ENCODE results near the gene C22orf42. TPM values are rescaled to one million over a fixed set of nuclear protein-coding genes. Genes with fewer than 3 reads are reported as not detected.
"Not testable (repeated sequence)": the region's sequence is repeated elsewhere in the genome, so short reads cannot be mapped to it uniquely, and the experiment has no call there.

The C22orf42 gene
- total and polyA plus RNA-seq, 8 donors: 0.31 to 9.2 (median 0.90) TPM; not detected in 2

GRCh38 chr22:32193346-32193745, 34.2 kb upstream of the C22orf42 start:
- 61 to 86% methylated on average over 9 of the region's 9 CpGs for WGBS, 2 donors
- H3K27ac ChIP-seq; DNase-seq; H3K4me3 ChIP-seq; H3K27me3 ChIP-seq; H3K4me1 ChIP-seq; H3K9me3 ChIP-seq; H3K36me3 ChIP-seq; ATAC-seq; intact Hi-C loops (cut with DNase I); FAIRE-seq: not testable (repeated sequence)

GRCh38 chr22:32191021-32191420, 31.9 kb upstream of the C22orf42 start:
- FAIRE-seq; H3K4me1 ChIP-seq; H3K27me3 ChIP-seq; DNase-seq; H3K27ac ChIP-seq; H3K36me3 ChIP-seq; H3K4me3 ChIP-seq; H3K9me3 ChIP-seq; intact Hi-C loops (cut with DNase I); ATAC-seq: not testable (repeated sequence)
- WGBS, 2 donors: 72 to 84% methylated on average over 15 of the region's 15 CpGs

GRCh38 chr22:32185821-32186220, 26.7 kb upstream of the C22orf42 start:
- no peak for TF ChIP-seq CTCF (IDR thresholded peaks at IDR 0.05)
- WGBS, 2 donors: 77 to 80% methylated on average over 3 of the region's 3 CpGs
- H3K27ac ChIP-seq: no peak overlapping the region
- ATAC-seq (peak in 1 of 4 donors; percentile 40), FAIRE-seq (no peak), DNase-seq (no peak)
- H3K36me3 ChIP-seq: no peaks in the 10 kb centered on the region
- H3K4me3 ChIP-seq: no peak overlapping the region
- no peaks in the 10 kb centered on the region for H3K27me3 ChIP-seq
- H3K4me1 ChIP-seq: no peaks in the 10 kb centered on the region
- intact Hi-C loops (cut with DNase I): no loop called here
- H3K9me3 ChIP-seq: no peaks in the 10 kb centered on the region

GRCh38 chr22:32183625-32184024, 24.5 kb upstream of the C22orf42 start:
- WGBS, 2 donors: 67 to 78% methylated on average over 3 of the region's 3 CpGs
- Histone ChIP-seq H3K36me3 (no peaks in the 10 kb centered on the region), H3K9me3 (no peaks in the 10 kb centered on the region), H3K27me3 (no peaks in the 10 kb centered on the region), H3K27ac (no peak overlapping the region), H3K4me1 (no peaks in the 10 kb centered on the region), H3K4me3 (no peak overlapping the region)
- no peak for FAIRE-seq
- no peak for TF ChIP-seq CTCF (IDR thresholded peaks at IDR 0.05)
- no peak for DNase-seq
- no peak for ATAC-seq
- intact Hi-C loops (cut with DNase I): no loop called here

GRCh38 chr22:32181043-32181442, 21.9 kb upstream of the C22orf42 start:
- no peak for DNase-seq
- no peak for TF ChIP-seq CTCF (IDR thresholded peaks at IDR 0.05)
- H3K27me3 ChIP-seq: no peaks in the 10 kb centered on the region
- ATAC-seq: no peak
- 57 to 68% methylated on average over 6 of the region's 6 CpGs for WGBS, 2 donors
- intact Hi-C loops (cut with DNase I): no loop called here
- no peak for FAIRE-seq
- no peaks in the 10 kb centered on the region for H3K36me3 ChIP-seq
- H3K4me3 ChIP-seq: no peak overlapping the region
- H3K4me1 ChIP-seq: no peaks in the 10 kb centered on the region
- H3K9me3 ChIP-seq: no peaks in the 10 kb centered on the region
- H3K27ac ChIP-seq: no peak overlapping the region

- ATAC-seq: no peak
- no peak overlapping the region for H3K27ac ChIP-seq
- intact Hi-C loops (cut with DNase I): no loop called here
- no peak overlapping the region for H3K4me3 ChIP-seq
- H3K36me3 ChIP-seq: no peaks in the 10 kb centered on the region
- no peaks in the 10 kb centered on the region for H3K4me1 ChIP-seq
- no peak for DNase-seq
- H3K9me3 ChIP-seq: no peaks in the 10 kb centered on the region
- TF ChIP-seq CTCF (IDR thresholded peaks at IDR 0.05): no peak
- peaks cover 0 to 7% (median 0%) of the 10 kb centered on the region in 4 donors for H3K27me3 ChIP-seq
- WGBS, 2 donors: 84 to 85% methylated on average over 8 of the region's 8 CpGs
- FAIRE-seq: no peak
These were observed 18.2 kb upstream of the C22orf42 start for GRCh38 chr22:32177221-32177765.

All from pancreas (tissue), 10 donors.